GM12875 (cell line): ENCODE data around the gene TPPP3.

Experiments
- H3K4me3 ChIP-seq: one replicate; pipeline ENCODE4 v1.5.1; 2011; ENCODE audit warnings: low read depth, low read length, control low read depth
- TF ChIP-seq, protein P1 (sequence below): IDR thresholded peaks from 2 replicates; pipeline ENCODE4 v1.5.1; 2011; ENCODE audit warnings: low read depth, mild to moderate bottlenecking, control low read depth, inconsistent platforms, low read length, moderate library complexity, borderline replicate concordance; ENCODE audit not compliant: insufficient read depth

Gene TPPP3

DNA sequence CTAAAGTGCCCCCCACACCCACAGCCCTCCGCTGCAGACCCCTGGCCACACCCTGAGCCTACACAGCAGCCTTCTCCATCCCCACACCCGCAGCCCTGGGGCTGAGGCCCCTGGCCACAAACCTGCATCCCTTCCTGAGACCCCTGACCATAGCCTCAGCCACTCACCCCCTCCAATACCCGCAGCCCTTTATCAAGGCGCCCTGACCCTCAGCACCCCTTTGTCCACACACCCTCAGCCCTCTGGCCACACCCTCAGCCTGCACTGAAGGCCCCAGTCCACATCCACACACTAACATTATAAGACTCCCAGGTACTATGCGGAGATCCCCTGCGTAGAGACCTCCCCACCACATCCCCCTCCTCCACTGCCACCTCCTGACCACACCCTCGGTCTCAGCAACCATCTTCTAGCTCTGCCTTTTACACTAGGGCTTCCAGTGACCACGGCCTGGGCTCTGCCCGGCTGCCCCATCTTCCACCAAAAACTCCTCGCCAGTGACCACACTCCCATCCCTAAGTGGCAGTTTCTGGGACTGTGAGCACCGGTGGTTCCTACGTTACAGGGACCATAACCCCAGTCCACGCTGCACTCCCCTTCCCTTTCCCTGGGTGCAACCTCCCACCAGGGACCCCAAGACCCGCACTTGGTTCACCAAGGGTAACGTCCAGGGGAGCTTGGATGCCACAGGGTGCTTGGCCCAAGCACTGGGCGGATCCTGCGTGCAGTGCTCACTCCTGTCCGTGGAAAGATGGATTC is 818 bp downstream of the TPPP3 start:
- no peak overlapping the region for H3K4me3 ChIP-seq
- TF ChIP-seq, protein P1, sequence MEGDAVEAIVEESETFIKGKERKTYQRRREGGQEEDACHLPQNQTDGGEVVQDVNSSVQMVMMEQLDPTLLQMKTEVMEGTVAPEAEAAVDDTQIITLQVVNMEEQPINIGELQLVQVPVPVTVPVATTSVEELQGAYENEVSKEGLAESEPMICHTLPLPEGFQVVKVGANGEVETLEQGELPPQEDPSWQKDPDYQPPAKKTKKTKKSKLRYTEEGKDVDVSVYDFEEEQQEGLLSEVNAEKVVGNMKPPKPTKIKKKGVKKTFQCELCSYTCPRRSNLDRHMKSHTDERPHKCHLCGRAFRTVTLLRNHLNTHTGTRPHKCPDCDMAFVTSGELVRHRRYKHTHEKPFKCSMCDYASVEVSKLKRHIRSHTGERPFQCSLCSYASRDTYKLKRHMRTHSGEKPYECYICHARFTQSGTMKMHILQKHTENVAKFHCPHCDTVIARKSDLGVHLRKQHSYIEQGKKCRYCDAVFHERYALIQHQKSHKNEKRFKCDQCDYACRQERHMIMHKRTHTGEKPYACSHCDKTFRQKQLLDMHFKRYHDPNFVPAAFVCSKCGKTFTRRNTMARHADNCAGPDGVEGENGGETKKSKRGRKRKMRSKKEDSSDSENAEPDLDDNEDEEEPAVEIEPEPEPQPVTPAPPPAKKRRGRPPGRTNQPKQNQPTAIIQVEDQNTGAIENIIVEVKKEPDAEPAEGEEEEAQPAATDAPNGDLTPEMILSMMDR, result no peak

- H3K4me3 ChIP-seq, result no peak overlapping the region
- TF ChIP-seq, protein P1, result no peak
These were observed 1.6 kb downstream of the TPPP3 start for GRCh38 chr16:67391424-67392300.

DNA sequence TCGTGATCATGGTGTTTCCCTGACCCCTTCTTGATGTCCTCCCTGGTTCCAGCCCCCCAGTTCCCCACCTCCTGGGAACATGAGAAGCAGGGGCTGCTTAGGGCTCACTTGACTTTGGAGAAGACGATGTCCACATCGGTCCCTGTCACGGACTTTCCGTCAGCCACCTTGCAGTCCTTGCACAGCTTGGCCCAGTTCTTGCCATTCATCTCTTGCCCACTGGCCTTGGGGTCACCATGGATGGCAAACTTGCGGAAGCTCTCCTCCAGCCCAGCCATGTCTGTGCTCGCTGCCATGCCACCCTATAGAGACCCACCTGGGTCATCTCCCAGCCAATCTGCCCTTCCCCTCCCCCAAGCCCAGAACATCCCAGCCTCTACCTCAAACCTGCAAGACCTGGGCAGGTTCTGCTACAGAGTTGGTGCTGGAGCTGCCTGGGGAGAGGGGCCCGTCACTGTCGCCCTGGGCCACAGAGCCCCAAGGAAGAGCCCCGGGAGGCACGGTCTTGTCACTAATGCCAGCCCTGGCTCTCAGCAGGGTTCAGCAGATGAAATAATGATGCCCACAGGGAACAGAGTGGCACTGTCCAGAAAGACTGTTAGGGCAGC is 2.4 kb downstream of the TPPP3 start:
- TF ChIP-seq, protein P1, result no peak
- H3K4me3 ChIP-seq, result no peak overlapping the region

DNA sequence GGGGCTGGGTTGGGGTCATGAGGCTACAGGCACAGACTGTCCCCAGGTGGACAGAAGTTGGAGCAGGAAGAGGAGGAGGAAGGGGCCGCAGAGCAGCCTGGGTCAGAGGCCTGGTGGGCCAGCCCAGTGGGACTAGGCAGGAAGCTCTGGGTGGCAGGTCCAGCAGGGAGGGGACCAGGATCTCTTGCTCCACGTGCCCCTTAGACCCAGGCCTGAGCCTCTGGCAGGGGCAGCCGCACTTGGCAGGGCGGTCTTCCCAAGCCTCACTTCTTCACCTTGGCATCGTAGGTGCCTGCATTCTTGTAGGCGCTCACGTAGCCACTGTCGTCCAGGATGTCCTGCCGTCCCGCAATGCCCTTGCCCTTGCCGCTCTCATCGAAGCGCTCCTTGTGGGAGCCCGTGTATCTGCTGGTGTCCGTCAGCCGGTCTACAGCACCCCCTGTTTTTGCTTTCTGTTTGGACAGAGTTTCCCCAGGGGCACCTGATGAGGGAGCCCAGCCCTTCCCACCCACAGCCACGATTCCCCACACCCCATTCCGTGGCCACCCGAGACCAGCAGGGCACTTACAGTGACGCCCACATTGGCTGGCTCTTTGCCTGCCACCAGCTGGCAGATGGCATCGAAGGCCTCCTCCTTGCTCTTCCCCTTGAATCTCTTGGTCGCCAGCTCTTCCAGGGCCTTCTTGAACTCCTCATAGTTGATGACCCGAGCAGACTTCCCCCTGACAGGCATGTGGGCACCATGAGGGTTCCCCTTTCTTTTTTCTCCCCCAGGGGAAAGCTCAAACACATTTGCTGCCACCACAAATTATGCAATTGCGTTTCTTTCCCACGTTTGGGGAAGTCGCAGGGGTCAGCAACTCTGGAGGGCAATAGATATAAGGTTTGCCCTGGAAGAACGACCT is 3.1 kb downstream of the TPPP3 start:
- TF ChIP-seq, protein P1, result no peak

GRCh38 chr16:67388591-67388990 is 4.7 kb downstream of the TPPP3 start:
- H3K4me3 ChIP-seq, result no peak overlapping the region
- TF ChIP-seq, protein P1, result no peak

More for the DNA sequence above, 3.1 kb downstream of the TPPP3 start:
- H3K4me3 ChIP-seq, result no peak overlapping the region

- no peak overlapping the region for H3K4me3 ChIP-seq
- TF ChIP-seq, protein P1, result no peak
These were observed 5.1 kb downstream of the TPPP3 start for GRCh38 chr16:67388191-67388590.
